Germinal center (tissue), 1 donor: ENCODE measurements around the gene DTX3.
"Not testable (repeated sequence)": the region's sequence is repeated elsewhere in the genome, so short reads cannot be mapped to it uniquely, and the experiment has no call there.

ENCODE experiments used
- DNase-seq: peaks from one replicate; pipeline ENCODE4 v3.0.0; 2012; ENCODE audit warnings: mixed read lengths, low spot score

DTX3 gene

GRCh38 chr12:57632073-57632957, 27.7 kb downstream of the DTX3 start:
- DNase-seq = peak; percentile 14

GRCh38 chr12:57632958-57633840, 28.6 kb downstream of the DTX3 start, which contains the start of gene B4GALNT1:
Gene B4GALNT1 (minus strand): TSS chr12:57633201. CDS start chr12:57632132, 1,069 bp downstream.
- DNase-seq = peak; percentile 83

GRCh38 chr12:57636731-57637130, 32.1 kb downstream of the DTX3 start:
- DNase-seq = not testable (repeated sequence)

- no peak for DNase-seq
Measured at GRCh38 chr12:57637364-57637763, 32.7 kb downstream of the DTX3 start.

- DNase-seq = no peak
Measured at GRCh38 chr12:57638096-57638495, 33.5 kb downstream of the DTX3 start.

GRCh38 chr12:57640175-57641042, 35.8 kb downstream of the DTX3 start:
- no peak for DNase-seq

GRCh38 chr12:57641699-57642442, 37.2 kb downstream of the DTX3 start:
- DNase-seq = no peak

- DNase-seq = not testable (repeated sequence)
Measured at GRCh38 chr12:57645990-57646658, 41.5 kb downstream of the DTX3 start.

- not testable (repeated sequence) for DNase-seq
Measured at GRCh38 chr12:57646659-57647049, 42.0 kb downstream of the DTX3 start.

- no peak for DNase-seq
Measured at GRCh38 chr12:57654042-57654441, 49.4 kb downstream of the DTX3 start.

GRCh38 chr12:57655541-57656240, 51.1 kb downstream of the DTX3 start:
- DNase-seq = no peak

- not testable (repeated sequence) for DNase-seq
Measured at GRCh38 chr12:57656408-57656807, 51.8 kb downstream of the DTX3 start.

- no peak for DNase-seq
Measured at GRCh38 chr12:57657744-57658143, 53.1 kb downstream of the DTX3 start.

- DNase-seq = no peak
Measured at GRCh38 chr12:57658890-57659289, 54.3 kb downstream of the DTX3 start.
